GM12878 (cell line): Measurements from ENCODE around the gene NPB. TPM values are rescaled to one million over a fixed set of nuclear protein-coding genes. Genes with fewer than 3 reads are reported as not detected.

ENCODE experiments used
- ATAC-seq: fragments of 200-7000 bp; cut with Tn5 transposase; 3 replicates; pipeline ENCODE4 v1.9.1; 2020; ENCODE audit warnings: mild to moderate bottlenecking, moderate library complexity
- BruUV-seq: library from RNA; stranded (reverse); fragments of 400-500 nt; replicated peaks from 2 replicates; lab custom pipeline; 2021; lab: Mats Ljungman, UMichigan
- CTCF ChIA-PET: fragments of 300-600 bp; sonication (Branson Sonifier 250); formaldehyde crosslinking; extraction: SDS; loops from one replicate; lab custom pipeline; 2021; ENCODE audit warnings: inconsistent platforms; lab: Yijun Ruan, JAX
- POLR2A ChIA-PET: fragments of 350-600 bp; formaldehyde crosslinking; extraction: SDS; loops from one replicate; lab custom pipeline; 2021; ENCODE audit warnings: inconsistent platforms; lab: Charles Lee
- RAD21 ChIA-PET: fragments of 300-600 bp; sonication (Branson Sonifier 250); formaldehyde crosslinking; loops from one replicate; lab custom pipeline; 2023; ENCODE audit warnings: antibody characterized with exemption; ENCODE audit not compliant: unreplicated experiment; lab: Charles Lee
- SMC1A ChIA-PET: fragments of 300-600 bp; sonication (Branson Sonifier 250); formaldehyde crosslinking; loops from one replicate; lab custom pipeline; 2023; ENCODE audit not compliant: unreplicated experiment, uncharacterized antibody; lab: Charles Lee
- DNase-seq: peaks from one replicate; pipeline ENCODE4 v3.0.0-alpha.2; 2011; ENCODE audit warnings: low read depth, low spot score
- FAIRE-seq: peaks from 3 replicates; lab custom pipeline; 2011; peaks lifted over from hg19 to GRCh38; lab: Jason Lieb, UNC
- H2AFZ ChIP-seq: 2 replicates; pipeline ENCODE4 v1.6.0; 2011; ENCODE audit warnings: low read depth, low read length, control low read depth; ENCODE audit not compliant: control insufficient read depth
- H3K27ac ChIP-seq: 2 replicates; pipeline ENCODE4 v1.5.1; 2011; ENCODE audit warnings: control low read depth; ENCODE audit not compliant: control insufficient read depth, insufficient read depth
- H3K27me3 ChIP-seq, 2 experiments: replicated peaks in 1 of 2; 2 replicates each; pipeline versions ENCODE4 v1.6.0 to v1.6.1; 2011; ENCODE audit warnings: low read length in 1 of 2; ENCODE audit not compliant: control insufficient read depth in 2 of 2, insufficient read depth in 2 of 2
- H3K36me3 ChIP-seq, 2 experiments: 2 replicates each; pipeline ENCODE4 v1.5.1; 2011; ENCODE audit warnings: low read length in 1 of 2; ENCODE audit not compliant: control insufficient read depth in 2 of 2, insufficient read depth in 2 of 2
- H3K4me1 ChIP-seq: 2 replicates; pipeline ENCODE4 v1.6.1; 2011; ENCODE audit warnings: mild to moderate bottlenecking, low read length, moderate library complexity, mixed read lengths; ENCODE audit not compliant: control insufficient read depth, insufficient read depth
- H3K4me2 ChIP-seq: 2 replicates; pipeline ENCODE4 v1.6.0; 2011; ENCODE audit warnings: control low read depth; ENCODE audit not compliant: control insufficient read depth, insufficient read depth
- H3K4me3 ChIP-seq: fragments of 200-600 bp; sonication (generic); 2 replicates; pipeline ENCODE4 v1.5.1; 2016
- H3K79me2 ChIP-seq: 2 replicates; pipeline ENCODE4 v1.6.0; 2011; ENCODE audit warnings: low read length; ENCODE audit not compliant: control insufficient read depth, insufficient read depth
- H3K9ac ChIP-seq: 2 replicates; pipeline ENCODE4 v1.8.0; 2011; ENCODE audit warnings: low read length, control low read depth, mixed read lengths; ENCODE audit not compliant: control insufficient read depth, insufficient read depth
- H3K9me3 ChIP-seq: replicated peaks from 3 replicates; pipeline ENCODE4 v1.5.1; 2011; ENCODE audit warnings: mild to moderate bottlenecking, low read length; ENCODE audit not compliant: control insufficient read depth, insufficient read depth
- H4K20me1 ChIP-seq: 2 replicates; pipeline ENCODE4 v1.6.0; 2011; ENCODE audit not compliant: control insufficient read depth, insufficient read depth
- POLR2A ChIP-seq: IDR thresholded peaks from 2 replicates; pipeline ENCODE4 v1.6.1; 2011; ENCODE audit warnings: low read depth, mild to moderate bottlenecking, low read length
- SMAD5 ChIP-seq: IDR thresholded peaks from 2 replicates; pipeline ENCODE4 v1.6.1; 2016; ENCODE audit warnings: antibody characterized with exemption, low read depth
- SMC3 ChIP-seq: IDR thresholded peaks from 2 replicates; pipeline ENCODE4 v1.6.1; 2011; ENCODE audit warnings: low read length, improper control_type of control experiment, borderline replicate concordance
- WGBS: methylation state at CpG from one replicate; pipeline ENCODE4 v1.1.6; 2016; ENCODE audit warnings: low lambda C conversion rate; ENCODE audit not compliant: insufficient replicate concordance, insufficient coverage; ENCODE audit errors: missing lambda C conversion rate; 5-methylcytosine and 5-hydroxymethylcytosine counted together
- in situ Hi-C: fragments of 300-500 bp; cut with MboI; formaldehyde crosslinking; loops from 9 replicates; pipeline ENCODE4 v1.14.3; 2018; ENCODE audit warnings: mixed read lengths
- intact Hi-C: fragments of 100-400 bp; cut with micrococcal nuclease; formaldehyde crosslinking; loops from one replicate; pipeline ENCODE4 v1.14.2; 2022; ENCODE audit not compliant: unreplicated experiment
- polyA plus RNA-seq, 11 experiments: library from polyadenylated mRNA; depleted of rRNA in 4 of 11; unstranded in 6 of 11; stranded (reverse) in 5 of 11; fragments of >200 nt; fragmentation: Nextera tagmentation in 4 of 11; fragmentation: Illumina TruSeq in 1 of 11; extraction: Ambion mirVana in 4 of 11; extraction: Trizol in 1 of 11; gene quantifications; 1 replicate in 1 of 11; 2 replicates in 10 of 11; pipeline versions ENCODE4 v1.2.1 to v1.2.3, GENCODE V29; 2011 to 2016; ENCODE audit warnings: inconsistent platforms in 2 of 11, missing spikeins in 2 of 11, low read depth in 1 of 11
- total RNA-seq, 4 experiments: library from RNA; depleted of rRNA in 3 of 4; stranded (reverse); fragments of >200 nt in 3 of 4; fragmentation: Illumina TruSeq in 1 of 4; extraction: Trizol in 1 of 4; gene quantifications; 2 replicates each; pipeline versions ENCODE4 v1.2.1 to v1.2.3, GENCODE V29; 2013 to 2021

NPB gene
- total and polyA plus RNA-seq, 10 of the 15 experiments (the other 5 are each of a cell fraction or from before 2014, with no cell fraction given): 0.03 to 0.40 (median 0.15) TPM; not detected in 2

- no peak overlapping the region for H3K4me3 ChIP-seq
- H3K27ac ChIP-seq: no peak overlapping the region
- SMC1A ChIA-PET: no interaction called here
- peak; percentile 10; the same call in 2 of the 3 replicates for ATAC-seq
- RAD21 ChIA-PET: no interaction called here
- no peak for FAIRE-seq
- no peaks in the 10 kb centered on the region for H3K79me2 ChIP-seq
- H3K36me3 ChIP-seq: peaks cover 3 to 11% of the 10 kb centered on the region in 2 experiments; a peak in 3 of 4 replicates
- POLR2A ChIA-PET: no interaction called here
- no peaks in the 10 kb centered on the region for H3K4me1 ChIP-seq
- CTCF ChIA-PET: no interaction called here
- no peak for DNase-seq
- TF ChIP-seq POLR2A (peak; percentile 29; the same call in 1 of the 2 replicates), SMAD5 (no peak)
- TF ChIP-seq, all 136 proteins: peak for 1
- intact Hi-C loops: no loop called here
- WGBS: 50% methylated on average over 21 of the region's 21 CpGs
- Histone ChIP-seq H3K27me3 (no peaks in the 10 kb centered on the region; a peak in 1 of 4 replicates), H3K4me2 (no peak overlapping the region), H2AFZ (no peak overlapping the region), H3K9ac (no peak overlapping the region), H3K9me3 (no peaks in the 10 kb centered on the region), H4K20me1 (no peaks in the 10 kb centered on the region)
- no TSS peak for BruUV-seq
- in situ Hi-C loops: no loop called here
Observed at GRCh38 chr17:81901167-81902022, 643 bp upstream of the NPB start.

- Histone ChIP-seq H3K9me3 (no peaks in the 10 kb centered on the region), H3K27me3 (no peaks in the 10 kb centered on the region; a peak in 1 of 4 replicates), H3K4me1 (no peaks in the 10 kb centered on the region), H3K79me2 (no peaks in the 10 kb centered on the region), H3K9ac (no peak overlapping the region), H2AFZ (no peak overlapping the region), H3K27ac (no peak overlapping the region), H3K4me2 (peak overlapping the region; percentile 25; the same call in 1 of the 2 replicates), H3K36me3 (peaks cover 4 to 9% of the 10 kb centered on the region in 2 experiments; a peak in 3 of 4 replicates), H3K4me3 (no peak overlapping the region), H4K20me1 (no peaks in the 10 kb centered on the region)
- POLR2A ChIA-PET: no interaction called here
- intact Hi-C loops: no loop called here
- no peak for DNase-seq
- no peak for FAIRE-seq
- SMC1A ChIA-PET: no interaction called here
- no TSS peak for BruUV-seq
- peak; percentile 32 for ATAC-seq
- 49% methylated on average over 43 of the region's 47 CpGs for WGBS
- CTCF ChIA-PET: no interaction called here
- TF ChIP-seq SMC3: no peak
- TF ChIP-seq POLR2A: peak; percentile 22; the same call in 1 of the 2 replicates
- RAD21 ChIA-PET: no interaction called here
- in situ Hi-C loops: no loop called here
Observed at GRCh38 chr17:81902653-81903414, 796 bp downstream of the NPB start.
